SK-N-SH treated with all-trans-retinoic acid at 6 μM for 48 hours (cell line): ENCODE measurements around the gene DDIAS.

Experiments
- ATAC-seq: fragments of 200-7000 bp; cut with Tn5 transposase; 3 replicates; pipeline ENCODE4 v1.9.1; 2020; ENCODE audit warnings: mild to moderate bottlenecking, moderate library complexity
- ARNTL ChIP-seq: fragments of 450-650 bp; formaldehyde crosslinking; IDR thresholded peaks from 2 replicates; pipeline ENCODE4 v1.5.0; 2020; ENCODE audit warnings: low read depth, mild to moderate bottlenecking, moderate library complexity, borderline replicate concordance
- BACH2 ChIP-seq: fragments of 250-450 bp; sonication (Bioruptor Pico); IDR thresholded peaks from 2 replicates; pipeline ENCODE4 v1.9.0; 2021; ENCODE audit warnings: mild to moderate bottlenecking, borderline replicate concordance
- CREB5 ChIP-seq: fragments of 250-450 bp; sonication (Bioruptor Pico); IDR thresholded peaks from 2 replicates; pipeline ENCODE4 v1.5.1; 2020; ENCODE audit warnings: low read depth, mild to moderate bottlenecking, moderate library complexity
- CSDC2 ChIP-seq: fragments of 250-450 bp; sonication (Bioruptor Pico); IDR thresholded peaks from 2 replicates; pipeline ENCODE4 v1.5.0; 2020; ENCODE audit warnings: mild to moderate bottlenecking, moderate library complexity
- ESRRG ChIP-seq: fragments of 250-450 bp; sonication (Bioruptor Pico); IDR thresholded peaks from 2 replicates; pipeline ENCODE4 v1.6.1; 2021; ENCODE audit warnings: mild to moderate bottlenecking
- GLIS3 ChIP-seq: fragments of 250-450 bp; sonication (Bioruptor Pico); IDR thresholded peaks from 2 replicates; pipeline ENCODE4 v1.5.0; 2020; ENCODE audit warnings: mild to moderate bottlenecking, moderate library complexity
- ISL1 ChIP-seq: fragments of 250-450 bp; sonication (Bioruptor Pico); IDR thresholded peaks from 2 replicates; pipeline ENCODE4 v2.1.2; 2022; ENCODE audit warnings: mild to moderate bottlenecking, moderate library complexity
- OSR1 ChIP-seq: fragments of 250-450 bp; sonication (Bioruptor Pico); IDR thresholded peaks from 2 replicates; pipeline ENCODE4 v1.8.0; 2022; ENCODE audit warnings: moderate library complexity, mild to moderate bottlenecking, inconsistent platforms
- PATZ1 ChIP-seq: fragments of 250-450 bp; sonication (Bioruptor Pico); IDR thresholded peaks from 2 replicates; pipeline ENCODE4 v1.8.0; 2020; ENCODE audit warnings: mild to moderate bottlenecking, moderate library complexity, borderline replicate concordance
- POU6F1 ChIP-seq: fragments of 250-450 bp; sonication (Bioruptor Pico); IDR thresholded peaks from 2 replicates; pipeline ENCODE4 v1.8.0; 2021; ENCODE audit warnings: low read depth, mild to moderate bottlenecking, moderate library complexity, borderline replicate concordance
- PPARA ChIP-seq: fragments of 250-450 bp; sonication (Bioruptor Pico); IDR thresholded peaks from 2 replicates; pipeline ENCODE4 v1.5.0; 2020; ENCODE audit warnings: mild to moderate bottlenecking, borderline replicate concordance
- RARB ChIP-seq: fragments of 250-450 bp; sonication (Bioruptor Pico); IDR thresholded peaks from 2 replicates; pipeline ENCODE4 v1.8.0; 2021; ENCODE audit warnings: mild to moderate bottlenecking, moderate library complexity
- SNAI2 ChIP-seq: fragments of 250-450 bp; sonication (Bioruptor Pico); IDR thresholded peaks from 2 replicates; pipeline ENCODE4 v1.5.0; 2020; ENCODE audit warnings: mild to moderate bottlenecking, moderate library complexity
- TCF4 ChIP-seq: fragments of 250-450 bp; sonication (Bioruptor Pico); IDR thresholded peaks from 2 replicates; pipeline ENCODE4 v1.8.0; 2021; ENCODE audit warnings: mild to moderate bottlenecking, moderate library complexity, borderline replicate concordance
- TOX ChIP-seq: fragments of 250-450 bp; sonication (Bioruptor Pico); IDR thresholded peaks from 2 replicates; pipeline ENCODE4 v1.8.0; 2021; ENCODE audit warnings: mild to moderate bottlenecking, moderate library complexity, borderline replicate concordance
- TSHZ2 ChIP-seq: fragments of 250-450 bp; sonication (Bioruptor Pico); IDR thresholded peaks from 2 replicates; pipeline ENCODE4 v1.5.0; 2020; ENCODE audit warnings: mild to moderate bottlenecking, moderate library complexity
- ZC3H10 ChIP-seq: fragments of 250-450 bp; sonication (Bioruptor Pico); IDR thresholded peaks from 2 replicates; pipeline ENCODE4 v1.5.1; 2021; ENCODE audit warnings: mild to moderate bottlenecking, moderate library complexity
- ZFP3 ChIP-seq: fragments of 250-450 bp; sonication (Bioruptor Pico); IDR thresholded peaks from 2 replicates; pipeline ENCODE4 v1.5.0; 2020; ENCODE audit warnings: mild to moderate bottlenecking, moderate library complexity
- ZFP30 ChIP-seq: fragments of 450-650 bp; formaldehyde crosslinking; IDR thresholded peaks from 2 replicates; pipeline ENCODE4 v1.5.0; 2022; ENCODE audit warnings: mild to moderate bottlenecking, moderate library complexity
- ZNF565 ChIP-seq: fragments of 450-650 bp; formaldehyde crosslinking; conservative IDR thresholded peaks from 2 replicates; pipeline ENCODE4 v1.5.0; 2020; ENCODE audit warnings: low read depth, mild to moderate bottlenecking, moderate library complexity
- ZNF8 ChIP-seq: fragments of 450-650 bp; formaldehyde crosslinking; IDR thresholded peaks from 2 replicates; pipeline ENCODE4 v1.5.0; 2020; ENCODE audit warnings: mild to moderate bottlenecking, moderate library complexity

Gene DDIAS

GRCh38 chr11:82974135-82974534 is 72.6 kb downstream of the DDIAS start:
- TF ChIP-seq PPARA (CRISPR knock-in tag) (no peak), SNAI2 (CRISPR knock-in tag) (no peak), CREB5 (CRISPR knock-in tag) (no peak), ZC3H10 (CRISPR knock-in tag) (no peak), CSDC2 (CRISPR knock-in tag) (no peak), GLIS3 (CRISPR knock-in tag) (no peak), ISL1 (no peak), BACH2 (CRISPR knock-in tag) (no peak), ZFP30 (CRISPR knock-in tag) (no peak), TOX (CRISPR knock-in tag) (no peak), RARB (no peak), OSR1 (CRISPR knock-in tag) (no peak), ZFP3 (CRISPR knock-in tag) (no peak)
- no peak for ATAC-seq

- TF ChIP-seq ZNF565 (CRISPR knock-in tag): no peak
- TF ChIP-seq PPARA (CRISPR knock-in tag): no peak
- no peak for TF ChIP-seq TSHZ2 (CRISPR knock-in tag)
- TF ChIP-seq GLIS3 (CRISPR knock-in tag): no peak
- TF ChIP-seq ZFP30 (CRISPR knock-in tag): no peak
- no peak for TF ChIP-seq OSR1 (CRISPR knock-in tag)
- no peak for TF ChIP-seq RARB
- TF ChIP-seq ESRRG (CRISPR knock-in tag): no peak
- no peak for TF ChIP-seq PATZ1 (CRISPR knock-in tag)
- TF ChIP-seq ZNF8: no peak
- no peak for TF ChIP-seq ISL1
- no peak for ATAC-seq
These were observed 73.3 kb downstream of the DDIAS start for GRCh38 chr11:82974851-82975250.

- TF ChIP-seq RARB: no peak
- TF ChIP-seq POU6F1 (CRISPR knock-in tag): no peak
- TF ChIP-seq BACH2 (CRISPR knock-in tag): no peak
- no peak for TF ChIP-seq ARNTL
- TF ChIP-seq ZFP30 (CRISPR knock-in tag): no peak
- TF ChIP-seq CSDC2 (CRISPR knock-in tag): no peak
- TF ChIP-seq TCF4 (CRISPR knock-in tag): no peak
- no peak for TF ChIP-seq PATZ1 (CRISPR knock-in tag)
- no peak for TF ChIP-seq ZNF565 (CRISPR knock-in tag)
- no peak for TF ChIP-seq TOX (CRISPR knock-in tag)
- no peak for TF ChIP-seq ZC3H10 (CRISPR knock-in tag)
- TF ChIP-seq GLIS3 (CRISPR knock-in tag): no peak
- no peak for TF ChIP-seq ZNF8
- no peak for TF ChIP-seq ISL1
- no peak for TF ChIP-seq SNAI2 (CRISPR knock-in tag)
- ATAC-seq: no peak
These were observed 74.3 kb downstream of the DDIAS start for GRCh38 chr11:82975882-82976281.
